HCT116 (cell line): Measurements from ENCODE around the gene PRRC2A. TPM values are rescaled to one million over a fixed set of nuclear protein-coding genes. Genes with fewer than 3 reads are reported as not detected.

Experiments used
- ATAC-seq: fragments of 200-7000 bp; cut with Tn5 transposase; 2 replicates; pipeline ENCODE4 v1.9.1; 2020; ENCODE audit warnings: mild to moderate bottlenecking, moderate library complexity
- BruUV-seq: library from RNA; stranded (reverse); fragments of 400-500 nt; replicated peaks from 2 replicates; lab custom pipeline; 2021; lab: Mats Ljungman, UMichigan
- CTCF ChIA-PET: fragments of 300-600 bp; sonication (Branson Sonifier 250); formaldehyde crosslinking; loops from one replicate; lab custom pipeline; 2021; ENCODE audit warnings: antibody characterized with exemption; lab: Charles Lee
- POLR2A ChIA-PET: fragments of 300-600, 350-600 bp; sonication (Branson Sonifier 250); formaldehyde crosslinking; loops from one replicate; lab custom pipeline; 2021; ENCODE audit warnings: antibody characterized with exemption; lab: Charles Lee
- RAD21 ChIA-PET, 2 experiments: fragments of 300-600 bp; sonication (Branson Sonifier 250); formaldehyde crosslinking; loops; one replicate each; lab custom pipeline; 2023; ENCODE audit warnings: low total read pairs in 2 of 2; ENCODE audit not compliant: uncharacterized antibody in 2 of 2, unreplicated experiment in 2 of 2, low non-redundant PET in 1 of 2; lab: Charles Lee
- DNase-seq: peaks from one replicate; pipeline ENCODE4 v3.0.0-alpha.2; 2010; ENCODE audit warnings: low read depth, low spot score
- H2AFZ ChIP-seq: fragments of 200-600 bp; shearing (Covaris generic), sonication (generic); 2 replicates; pipeline ENCODE4 v1.6.1; 2017; ENCODE audit warnings: low read depth, mixed run types, mixed read lengths, antibody characterized with exemption, low read length; ENCODE audit not compliant: poor library complexity, severe bottlenecking
- H3K27ac ChIP-seq: 2 replicates; pipeline ENCODE4 v1.5.1; 2012; ENCODE audit warnings: low read depth, low read length
- H3K27me3 ChIP-seq: fragments of 200-600 bp; sonication (generic); 2 replicates; pipeline ENCODE4 v1.6.1; 2016; ENCODE audit warnings: mixed run types, low read length, mixed read lengths; ENCODE audit not compliant: insufficient read depth
- H3K36me3 ChIP-seq, 2 experiments: fragments of 200-500 bp in 1 of 2; fragments of 200-600 bp in 1 of 2; sonication (Bioruptor generic) in 1 of 2; sonication (generic) in 1 of 2; 2 replicates each; pipeline versions ENCODE4 v1.5.1 to v1.6.1; 2014 to 2016; ENCODE audit warnings: low read length in 2 of 2, inconsistent platforms in 1 of 2, mixed read lengths in 1 of 2, mixed run types in 1 of 2; ENCODE audit not compliant: insufficient read depth in 2 of 2, control insufficient read depth in 1 of 2
- H3K4me1 ChIP-seq, 2 experiments: fragments of 200-600 bp in 1 of 2; sonication (generic) in 1 of 2; 2 replicates each; pipeline versions ENCODE4 v1.5.1 to v1.6.1; 2012 to 2017; ENCODE audit warnings: low read length in 2 of 2, inconsistent platforms in 1 of 2, mild to moderate bottlenecking in 1 of 2, mixed read lengths in 1 of 2, mixed run types in 1 of 2, moderate library complexity in 1 of 2; ENCODE audit not compliant: insufficient read depth in 2 of 2, control insufficient read depth in 1 of 2
- H3K4me2 ChIP-seq: fragments of 200-600 bp; sonication (generic); 2 replicates; pipeline ENCODE4 v1.6.1; 2017; ENCODE audit warnings: mixed run types, low read length, mixed read lengths
- H3K4me3 ChIP-seq, 2 experiments: fragments of 200-600 bp in 1 of 2; sonication (generic) in 1 of 2; replicated peaks in 1 of 2; 2 replicates each; pipeline ENCODE4 v1.5.1; 2011 to 2016; ENCODE audit warnings: low read length in 2 of 2, control low read depth in 1 of 2, low read depth in 1 of 2, mild to moderate bottlenecking in 1 of 2, mixed read lengths in 1 of 2, mixed run types in 1 of 2
- H3K79me2 ChIP-seq: fragments of 200-600 bp; sonication (generic); 2 replicates; pipeline ENCODE4 v1.6.1; 2017; ENCODE audit warnings: mild to moderate bottlenecking, mixed run types, low read length, moderate library complexity, mixed read lengths; ENCODE audit not compliant: insufficient read depth
- H3K9ac ChIP-seq: fragments of 200-600 bp; sonication (generic); 2 replicates; pipeline ENCODE4 v1.6.1; 2016; ENCODE audit warnings: low read length, mixed read lengths
- H3K9me2 ChIP-seq: fragments of 200-600 bp; sonication (generic), shearing (Covaris generic); 2 replicates; pipeline ENCODE4 v1.6.1; 2017; ENCODE audit warnings: mixed run types, mild to moderate bottlenecking, moderate library complexity; ENCODE audit not compliant: insufficient read depth
- H3K9me3 ChIP-seq, 2 experiments: fragments of 200-500 bp in 1 of 2; fragments of 200-600 bp in 1 of 2; sonication (Bioruptor generic) in 1 of 2; sonication (generic) in 1 of 2; 2 replicates each; pipeline ENCODE4 v1.6.1; 2014 to 2017; ENCODE audit warnings: low read length in 2 of 2, mixed read lengths in 2 of 2, inconsistent platforms in 1 of 2, low read depth in 1 of 2, mild to moderate bottlenecking in 1 of 2, mixed run types in 1 of 2, moderate library complexity in 1 of 2; ENCODE audit not compliant: control insufficient read depth in 1 of 2, insufficient read depth in 1 of 2
- H4K20me1 ChIP-seq: fragments of 200-600 bp; sonication (generic), shearing (Covaris generic); 2 replicates; pipeline ENCODE4 v1.6.1; 2017; ENCODE audit warnings: mixed run types, mild to moderate bottlenecking, moderate library complexity; ENCODE audit not compliant: insufficient read depth
- ATF3 ChIP-seq: IDR thresholded peaks from 2 replicates; pipeline ENCODE4 v1.6.1; 2012
- CBX3 ChIP-seq: IDR thresholded peaks from 2 replicates; pipeline ENCODE4 v1.6.1; 2012; ENCODE audit warnings: low read depth
- CEBPB ChIP-seq: IDR thresholded peaks from 2 replicates; pipeline ENCODE4 v1.6.1; 2012; ENCODE audit warnings: low read depth
- EGR1 ChIP-seq: IDR thresholded peaks from 2 replicates; pipeline ENCODE4 v1.6.1; 2012; ENCODE audit warnings: low read depth
- ELF1 ChIP-seq: IDR thresholded peaks from 2 replicates; pipeline ENCODE4 v1.6.1; 2012; ENCODE audit warnings: low read depth, borderline replicate concordance
- FOSL1 ChIP-seq: IDR thresholded peaks from 2 replicates; pipeline ENCODE4 v1.6.1; 2012; ENCODE audit warnings: low read depth
- POLR2A ChIP-seq: IDR thresholded peaks from 2 replicates; pipeline ENCODE4 v1.7.0; 2011; ENCODE audit warnings: borderline replicate concordance; ENCODE audit not compliant: insufficient read depth, insufficient read length; ENCODE audit errors: extremely low read depth
- RAD21 ChIP-seq: IDR thresholded peaks from 2 replicates; pipeline ENCODE4 v1.6.1; 2012; ENCODE audit warnings: low read depth, mild to moderate bottlenecking
- SP1 ChIP-seq: IDR thresholded peaks from 2 replicates; pipeline ENCODE4 v1.6.1; 2012; ENCODE audit warnings: low read depth
- SRF ChIP-seq: IDR thresholded peaks from 2 replicates; pipeline ENCODE4 v1.6.1; 2012; ENCODE audit warnings: low read depth
- ZBTB33 ChIP-seq: IDR thresholded peaks from 2 replicates; pipeline ENCODE4 v1.6.1; 2011; ENCODE audit warnings: mild to moderate bottlenecking, low read length, moderate library complexity; ENCODE audit not compliant: insufficient replicate concordance; ENCODE audit errors: extremely low read depth
- ZFX ChIP-seq: fragments of 450-650 bp; IDR thresholded peaks from 2 replicates; pipeline ENCODE4 v1.6.1; 2017
- intact Hi-C: fragments of 100-400 bp; cut with micrococcal nuclease; formaldehyde crosslinking; loops from 2 replicates; pipeline ENCODE4 v1.10.0; 2022
- total RNA-seq: library from RNA; stranded (reverse); gene quantifications from one replicate; pipeline ENCODE4 v1.2.1, GENCODE V29; 2021; ENCODE audit not compliant: unreplicated experiment

Gene PRRC2A
- total RNA-seq, 1 experiment from 2014 or later = 250 TPM

- POLR2A ChIA-PET = no interaction called here
- Histone ChIP-seq H3K36me3 (no peaks in the 10 kb centered on the region), H3K9ac (no peak overlapping the region), H3K9me3 (no peaks in the 10 kb centered on the region), H3K79me2 (no peaks in the 10 kb centered on the region)
- ATAC-seq = no peak
- TF ChIP-seq ATF3 (no peak), EGR1 (no peak), ELF1 (no peak), SP1 (no peak), CBX3 (no peak), ZFX (no peak), ZBTB33 (no peak), RAD21 (no peak), SRF (no peak), POLR2A (no peak), CEBPB (no peak), FOSL1 (no peak)
- TF ChIP-seq, all 23 proteins: peak for 0
- no peak overlapping the region for H2AFZ ChIP-seq
- H3K4me1 ChIP-seq = no peaks in the 10 kb centered on the region
- DNase-seq = no peak
- H3K27ac ChIP-seq = no peak overlapping the region
- no peak overlapping the region for H3K4me2 ChIP-seq
- no peaks in the 10 kb centered on the region for H4K20me1 ChIP-seq
- BruUV-seq = no TSS peak
- H3K9me2 ChIP-seq = no peaks in the 10 kb centered on the region
- ChIA-PET RAD21 (no interaction called here), CTCF (interaction anchor here (2.2 kb wide), 1 partner anchor 9 kb away, joined by 9 read pairs; no protein-coding TSS in a partner anchor)
- H3K27me3 ChIP-seq = no peaks in the 10 kb centered on the region
- no peak overlapping the region for H3K4me3 ChIP-seq
- intact Hi-C loops = no loop called here
Measured at GRCh38 chr6:31607317-31607716, 13.2 kb upstream of the PRRC2A start.
